GM21367 (cell line): ENCODE measurements around the gene RNF125.
"Not testable (repeated sequence)": the region's sequence is repeated elsewhere in the genome, so short reads cannot be mapped to it uniquely, and the experiment has no call there.

ENCODE experiments used
- ATAC-seq: cut with Tn5 transposase; IDR thresholded peaks from one replicate; pipeline ENCODE4 v1.9.1; 2021; ENCODE audit not compliant: unreplicated experiment

Gene RNF125

GRCh38 chr18:32018331-32019250 lies at the start of gene RNF125:
Gene RNF125 (plus strand): TSS chr18:32018825. CDS start chr18:32018864, 39 bp downstream.
- ATAC-seq: peak; percentile 87

DNA sequence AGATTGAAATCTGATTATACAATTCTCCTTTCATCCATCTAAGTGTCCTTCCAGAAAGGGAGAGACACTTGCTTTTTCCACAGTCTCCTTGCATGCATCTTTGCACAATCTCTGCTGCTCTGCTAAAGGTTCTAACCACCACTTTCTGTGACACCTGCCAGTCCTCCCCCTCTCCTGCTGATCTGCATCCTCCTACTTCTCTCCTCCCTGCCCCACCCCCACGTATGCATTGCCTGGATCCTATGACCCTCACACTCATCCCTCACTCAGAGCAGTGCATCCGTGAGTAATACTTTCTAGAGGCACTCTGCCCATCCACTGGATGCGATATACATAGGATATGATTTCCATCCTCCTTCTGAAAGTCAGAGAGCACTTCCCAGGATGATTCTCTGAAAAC lies 48.0 kb upstream of the RNF125 start:
- ATAC-seq: no peak

GRCh38 chr18:31973929-31974546 lies 44.6 kb upstream of the RNF125 start:
- no peak for ATAC-seq

DNA sequence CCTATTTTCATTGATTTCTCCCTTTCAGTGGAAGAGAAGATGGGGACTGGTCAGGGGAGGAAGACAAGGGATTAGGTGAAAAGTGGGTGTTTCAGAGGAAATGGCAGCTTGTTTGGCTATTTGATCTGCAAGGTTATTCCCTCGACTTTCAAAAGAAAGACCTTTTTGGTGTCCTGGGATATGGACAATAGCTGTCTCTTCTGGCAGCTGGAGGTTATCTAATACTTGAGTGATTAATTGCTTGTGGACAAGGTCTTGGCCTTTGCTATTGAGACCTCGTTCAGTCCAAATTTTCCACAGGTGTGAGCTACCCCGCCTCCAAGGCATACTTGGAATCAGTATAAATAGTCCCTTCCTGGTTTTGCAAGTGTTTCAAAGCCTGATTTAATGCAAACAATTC lies 42.4 kb upstream of the RNF125 start:
- ATAC-seq: no peak

- ATAC-seq: no peak
These were observed 41.3 kb upstream of the RNF125 start for GRCh38 chr18:31977270-31977872.

DNA sequence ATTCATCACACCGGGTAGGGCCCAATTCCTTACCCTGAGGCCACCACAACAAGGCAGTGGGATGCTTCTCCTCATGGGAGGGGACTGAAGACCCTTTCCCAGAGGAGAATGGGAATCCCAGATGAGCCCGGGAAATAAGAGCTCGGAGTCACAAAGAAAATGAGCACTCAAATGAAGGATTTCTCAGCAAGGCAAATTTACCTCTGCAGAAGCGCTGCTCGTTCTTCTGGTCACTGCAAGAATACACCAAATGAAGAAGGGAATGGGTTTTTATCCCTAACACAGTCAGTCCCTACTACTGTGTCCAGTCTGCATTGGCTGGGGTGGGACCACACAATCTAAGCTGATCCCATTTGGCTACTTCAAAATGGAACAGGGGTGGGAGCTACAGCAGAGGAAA lies 40.0 kb upstream of the RNF125 start:
- no peak for ATAC-seq

DNA sequence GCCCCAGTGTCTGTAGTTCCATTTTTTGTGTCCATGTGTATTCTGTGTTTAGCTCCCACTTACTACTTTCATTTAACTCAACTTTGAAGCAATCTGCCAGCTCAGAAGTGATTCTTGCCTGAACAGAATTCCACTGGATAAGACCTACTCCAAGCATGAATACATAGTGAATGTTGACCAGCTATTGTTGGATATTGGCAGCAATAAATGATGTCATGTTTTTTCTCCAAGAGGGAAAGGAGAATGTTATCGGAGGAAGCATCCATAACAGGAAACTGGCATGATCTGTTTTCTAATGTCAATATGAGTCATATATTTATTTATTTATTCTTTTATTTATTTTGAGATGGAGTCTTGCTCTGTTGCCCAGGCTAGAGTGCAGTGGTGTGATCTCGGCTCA lies 38.9 kb upstream of the RNF125 start:
- no peak for ATAC-seq

- ATAC-seq: no peak
These were observed 37.8 kb upstream of the RNF125 start for GRCh38 chr18:31980863-31981262.

DNA sequence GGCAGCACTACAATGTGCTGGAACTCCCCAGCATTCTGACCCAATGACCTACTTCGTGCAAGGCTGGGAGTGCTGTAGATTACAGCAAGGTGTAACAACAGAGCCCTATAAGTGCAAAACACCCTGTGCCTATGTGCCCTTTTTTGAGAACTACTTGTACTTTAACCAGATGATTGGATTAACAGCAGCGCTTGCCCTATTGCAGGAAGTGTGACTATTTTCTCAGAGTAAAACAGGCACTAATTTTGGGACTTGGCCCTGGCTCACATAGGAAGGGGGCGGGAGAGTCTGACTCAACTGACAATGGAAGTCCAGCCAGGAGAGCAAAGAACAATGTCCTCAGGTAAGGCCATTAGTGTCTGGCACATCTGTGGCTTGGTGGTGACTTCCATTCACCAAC lies 35.6 kb upstream of the RNF125 start:
- no peak for ATAC-seq

DNA sequence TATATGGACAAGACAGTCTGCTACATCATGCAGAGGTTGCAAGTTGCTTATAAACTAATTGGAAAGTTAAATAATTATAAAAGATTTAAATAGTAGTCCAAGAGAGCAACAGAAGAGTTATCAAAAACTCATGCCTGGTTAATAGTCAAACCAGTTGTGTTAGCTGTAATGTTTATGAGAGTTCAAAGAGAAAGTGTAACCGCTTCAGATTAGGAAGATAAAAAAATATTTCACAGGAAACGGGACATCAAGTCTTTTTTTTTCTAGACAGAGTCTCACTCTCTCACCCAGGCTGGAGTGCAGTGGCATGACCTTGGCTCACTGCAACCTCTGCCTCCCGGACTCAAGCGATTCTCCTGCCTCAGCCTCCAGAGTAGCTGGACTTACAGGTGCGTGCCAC lies 34.6 kb upstream of the RNF125 start:
- ATAC-seq: no peak

GRCh38 chr18:31990823-31991222 lies 27.8 kb upstream of the RNF125 start:
- ATAC-seq: peak; percentile 99

GRCh38 chr18:31996007-31996406 lies 22.6 kb upstream of the RNF125 start:
- ATAC-seq: no peak

GRCh38 chr18:31998880-31999412 lies 19.7 kb upstream of the RNF125 start:
- no peak for ATAC-seq

DNA sequence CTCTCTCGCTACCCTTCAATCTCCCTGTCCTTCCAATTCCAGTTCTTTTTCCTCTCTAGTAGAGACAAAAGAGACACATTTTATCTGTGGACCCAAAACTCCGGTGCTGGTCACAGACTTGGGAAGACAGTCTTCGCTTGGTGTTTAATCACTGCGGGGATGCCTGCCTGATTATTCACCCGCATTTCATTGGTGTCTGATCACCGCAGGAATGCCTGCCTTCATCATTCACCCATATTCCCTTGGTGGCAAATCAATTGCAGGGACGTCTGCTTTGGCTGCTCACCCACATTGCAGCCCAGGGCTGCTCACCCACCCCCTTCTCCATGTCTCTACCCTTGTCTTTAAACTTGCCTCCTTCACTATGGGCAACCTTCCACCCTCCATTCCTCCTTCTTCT lies 17.5 kb upstream of the RNF125 start:
- not testable (repeated sequence) for ATAC-seq

GRCh38 chr18:32003822-32004221 lies 14.8 kb upstream of the RNF125 start:
- not testable (repeated sequence) for ATAC-seq

GRCh38 chr18:32010124-32010721 lies 8.4 kb upstream of the RNF125 start:
- ATAC-seq: no peak

DNA sequence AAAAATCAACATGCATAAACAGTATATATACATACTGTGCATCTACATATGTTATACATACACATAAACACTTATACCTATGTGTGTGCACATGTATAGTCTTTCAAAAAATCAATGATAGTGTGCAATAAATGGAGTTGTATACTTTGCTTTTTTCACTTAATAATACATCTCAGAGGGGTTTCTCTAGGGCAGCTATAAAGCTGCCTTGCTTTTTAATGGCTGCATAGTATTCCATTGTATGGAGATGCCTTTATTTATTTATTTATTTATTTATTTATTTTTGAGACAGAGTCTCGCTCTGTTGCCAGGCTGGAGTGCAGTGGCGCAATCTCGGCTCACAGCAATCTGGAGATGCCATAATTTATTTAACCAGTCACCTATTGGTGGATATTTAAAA lies 7.4 kb upstream of the RNF125 start:
- ATAC-seq: no peak

DNA sequence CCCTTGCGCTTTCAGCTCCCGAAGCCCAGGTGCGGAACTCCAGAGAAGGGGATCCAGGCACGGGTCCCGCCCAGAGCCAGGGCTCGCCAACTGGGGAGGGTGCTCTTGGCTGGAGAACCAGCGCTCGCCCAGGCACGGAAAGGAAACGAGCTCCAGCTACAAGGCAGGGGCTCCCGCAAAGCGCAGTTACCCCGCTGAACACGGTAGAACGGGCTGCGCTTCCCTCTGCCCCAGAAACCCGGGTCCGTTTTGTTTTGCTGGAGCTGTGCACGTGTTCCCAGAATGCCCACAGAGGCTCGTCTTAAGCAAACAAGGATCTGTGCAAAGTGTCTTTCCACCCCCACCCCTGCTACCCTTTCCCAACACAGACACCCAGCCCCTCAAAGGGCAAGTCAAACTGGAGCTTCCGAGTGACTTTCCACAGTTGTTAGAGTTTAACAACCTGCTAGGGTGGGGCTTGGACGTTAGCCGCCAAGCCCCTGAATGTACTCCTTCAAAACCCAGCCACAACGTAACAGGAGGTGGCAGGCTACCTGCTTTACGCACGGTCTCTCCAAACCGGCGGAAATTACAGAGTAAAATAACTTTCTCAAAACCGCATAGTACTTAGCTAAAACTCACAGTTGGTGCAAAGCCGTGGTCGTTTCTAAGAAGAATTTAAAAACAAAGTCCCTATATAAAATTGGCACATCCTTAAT lies 775 bp downstream of the RNF125 start:
- no peak for ATAC-seq

DNA sequence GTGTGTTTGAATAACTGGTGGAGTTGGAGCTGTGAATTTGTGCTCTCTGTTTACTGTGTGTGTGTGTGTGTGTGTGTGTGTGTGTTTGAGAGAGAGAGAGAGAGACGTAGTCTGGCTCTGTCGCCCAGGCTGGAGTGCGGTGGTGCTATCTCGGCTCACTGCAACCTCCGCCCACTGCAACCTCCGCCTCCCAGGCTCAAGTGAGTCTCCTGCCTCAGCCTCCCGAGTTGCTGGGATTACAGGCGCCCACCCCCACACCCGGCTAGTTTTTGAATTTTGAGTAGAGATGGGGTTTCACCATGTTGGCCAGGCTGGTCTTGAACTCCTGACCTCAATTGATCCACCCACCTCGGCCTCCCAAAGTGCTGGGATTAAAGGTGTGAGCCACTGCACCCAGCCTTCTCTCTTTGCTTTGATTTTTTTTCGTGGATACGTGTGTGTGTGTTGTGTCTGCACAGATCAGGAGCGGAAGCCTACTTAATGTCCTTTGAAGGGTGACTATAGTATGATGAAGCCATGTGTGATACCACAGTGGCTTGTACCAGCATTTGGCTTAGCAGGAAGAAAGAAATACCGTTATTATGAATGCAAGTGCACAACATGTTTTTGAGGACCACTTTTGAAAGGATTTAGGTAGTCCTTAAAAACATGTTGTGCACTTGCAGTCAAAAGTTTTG lies 1.5 kb downstream of the RNF125 start:
- not testable (repeated sequence) for ATAC-seq
